Measurements from ENCODE around the gene C1orf87. TPM values are rescaled to one million over a fixed set of nuclear protein-coding genes. Genes with fewer than 3 reads are reported as not detected.

Gene C1orf87
- total and polyA plus RNA-seq, 4 donors = not detected

GRCh38 chr1:60069691-60070090 lies 3.9 kb downstream of the C1orf87 start:
- DNase-seq (ENCODE audit: low spot score) = no peak
- no peaks in the 10 kb centered on the region for H3K9me3 ChIP-seq (ENCODE audit: control insufficient read depth in 4 of 4, low read length in 3 of 4)
- peaks cover under 1 to 13% (median 5%) of the 10 kb centered on the region in 4 donors for H3K27me3 ChIP-seq (ENCODE audit: control insufficient read depth in 4 of 4, insufficient read depth in 4 of 4, low read length in 3 of 4)
- H3K36me3 ChIP-seq (ENCODE audit: control insufficient read depth in 4 of 4, insufficient read depth in 3 of 4, low read depth in 1 of 4, low read length in 3 of 4) = no peaks in the 10 kb centered on the region
- no peak overlapping the region for H3K27ac ChIP-seq (ENCODE audit: low read depth in 1 of 2, low read length in 2 of 2)
- no peak overlapping the region for H3K4me3 ChIP-seq (ENCODE audit: low read depth in 1 of 3, low read length in 3 of 3)
- WGBS = 94% methylated on average over 1 of the region's 1 CpG
- H3K4me1 ChIP-seq (ENCODE audit: control insufficient read depth in 4 of 4, insufficient read depth in 4 of 4, low read length in 3 of 4) = no peaks in the 10 kb centered on the region
- H3K9ac ChIP-seq (ENCODE audit: low read depth in 1 of 2, low read length in 2 of 2) = no peak overlapping the region
- no peak for TF ChIP-seq JUND (IDR thresholded peaks at IDR 0.05)
- TF ChIP-seq RAD21 (IDR thresholded peaks at IDR 0.05) = no peak
- no peak for TF ChIP-seq GABPA (IDR thresholded peaks at IDR 0.05 in 1 of 2, conservative IDR thresholded peaks at IDR 0.05 in 1 of 2)

GRCh38 chr1:60068393-60069045 lies 5.1 kb downstream of the C1orf87 start:
- H3K36me3 ChIP-seq (ENCODE audit: control insufficient read depth in 4 of 4, insufficient read depth in 3 of 4, low read depth in 1 of 4, low read length in 3 of 4) = no peaks in the 10 kb centered on the region
- TF ChIP-seq TAF1 (conservative IDR thresholded peaks at IDR 0.05) (no peak), NR2F2 (IDR thresholded peaks at IDR 0.05) (no peak), FOXA1 (IDR thresholded peaks at IDR 0.05) (no peak), EGR1 (IDR thresholded peaks at IDR 0.05; ENCODE audit: low read depth in 2 of 2) (no peak), RXRA (IDR thresholded peaks at IDR 0.05) (no peak), RAD21 (IDR thresholded peaks at IDR 0.05) (no peak), FOXA2 (IDR thresholded peaks at IDR 0.05) (no peak), YY1 (IDR thresholded peaks at IDR 0.05) (no peak), SP1 (IDR thresholded peaks at IDR 0.05) (no peak), MAX (IDR thresholded peaks at IDR 0.05) (no peak), GABPA (IDR thresholded peaks at IDR 0.05 in 1 of 2, conservative IDR thresholded peaks at IDR 0.05 in 1 of 2) (no peak), HNF4A (conservative IDR thresholded peaks at IDR 0.05) (no peak), JUND (IDR thresholded peaks at IDR 0.05) (no peak), HNF4G (IDR thresholded peaks at IDR 0.05) (no peak)
- TF ChIP-seq, protein P1, sequence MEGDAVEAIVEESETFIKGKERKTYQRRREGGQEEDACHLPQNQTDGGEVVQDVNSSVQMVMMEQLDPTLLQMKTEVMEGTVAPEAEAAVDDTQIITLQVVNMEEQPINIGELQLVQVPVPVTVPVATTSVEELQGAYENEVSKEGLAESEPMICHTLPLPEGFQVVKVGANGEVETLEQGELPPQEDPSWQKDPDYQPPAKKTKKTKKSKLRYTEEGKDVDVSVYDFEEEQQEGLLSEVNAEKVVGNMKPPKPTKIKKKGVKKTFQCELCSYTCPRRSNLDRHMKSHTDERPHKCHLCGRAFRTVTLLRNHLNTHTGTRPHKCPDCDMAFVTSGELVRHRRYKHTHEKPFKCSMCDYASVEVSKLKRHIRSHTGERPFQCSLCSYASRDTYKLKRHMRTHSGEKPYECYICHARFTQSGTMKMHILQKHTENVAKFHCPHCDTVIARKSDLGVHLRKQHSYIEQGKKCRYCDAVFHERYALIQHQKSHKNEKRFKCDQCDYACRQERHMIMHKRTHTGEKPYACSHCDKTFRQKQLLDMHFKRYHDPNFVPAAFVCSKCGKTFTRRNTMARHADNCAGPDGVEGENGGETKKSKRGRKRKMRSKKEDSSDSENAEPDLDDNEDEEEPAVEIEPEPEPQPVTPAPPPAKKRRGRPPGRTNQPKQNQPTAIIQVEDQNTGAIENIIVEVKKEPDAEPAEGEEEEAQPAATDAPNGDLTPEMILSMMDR (IDR thresholded peaks at IDR 0.05; ENCODE audit: low read depth, low read length, missing input control) = no peak
- TF ChIP-seq, protein P2, sequence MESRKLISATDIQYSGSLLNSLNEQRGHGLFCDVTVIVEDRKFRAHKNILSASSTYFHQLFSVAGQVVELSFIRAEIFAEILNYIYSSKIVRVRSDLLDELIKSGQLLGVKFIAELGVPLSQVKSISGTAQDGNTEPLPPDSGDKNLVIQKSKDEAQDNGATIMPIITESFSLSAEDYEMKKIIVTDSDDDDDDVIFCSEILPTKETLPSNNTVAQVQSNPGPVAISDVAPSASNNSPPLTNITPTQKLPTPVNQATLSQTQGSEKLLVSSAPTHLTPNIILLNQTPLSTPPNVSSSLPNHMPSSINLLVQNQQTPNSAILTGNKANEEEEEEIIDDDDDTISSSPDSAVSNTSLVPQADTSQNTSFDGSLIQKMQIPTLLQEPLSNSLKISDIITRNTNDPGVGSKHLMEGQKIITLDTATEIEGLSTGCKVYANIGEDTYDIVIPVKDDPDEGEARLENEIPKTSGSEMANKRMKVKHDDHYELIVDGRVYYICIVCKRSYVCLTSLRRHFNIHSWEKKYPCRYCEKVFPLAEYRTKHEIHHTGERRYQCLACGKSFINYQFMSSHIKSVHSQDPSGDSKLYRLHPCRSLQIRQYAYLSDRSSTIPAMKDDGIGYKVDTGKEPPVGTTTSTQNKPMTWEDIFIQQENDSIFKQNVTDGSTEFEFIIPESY (IDR thresholded peaks at IDR 0.05) = no peak
- TF ChIP-seq, protein P3, sequence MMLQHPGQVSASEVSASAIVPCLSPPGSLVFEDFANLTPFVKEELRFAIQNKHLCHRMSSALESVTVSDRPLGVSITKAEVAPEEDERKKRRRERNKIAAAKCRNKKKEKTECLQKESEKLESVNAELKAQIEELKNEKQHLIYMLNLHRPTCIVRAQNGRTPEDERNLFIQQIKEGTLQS (IDR thresholded peaks at IDR 0.05) = no peak
- TF ChIP-seq, protein P4, sequence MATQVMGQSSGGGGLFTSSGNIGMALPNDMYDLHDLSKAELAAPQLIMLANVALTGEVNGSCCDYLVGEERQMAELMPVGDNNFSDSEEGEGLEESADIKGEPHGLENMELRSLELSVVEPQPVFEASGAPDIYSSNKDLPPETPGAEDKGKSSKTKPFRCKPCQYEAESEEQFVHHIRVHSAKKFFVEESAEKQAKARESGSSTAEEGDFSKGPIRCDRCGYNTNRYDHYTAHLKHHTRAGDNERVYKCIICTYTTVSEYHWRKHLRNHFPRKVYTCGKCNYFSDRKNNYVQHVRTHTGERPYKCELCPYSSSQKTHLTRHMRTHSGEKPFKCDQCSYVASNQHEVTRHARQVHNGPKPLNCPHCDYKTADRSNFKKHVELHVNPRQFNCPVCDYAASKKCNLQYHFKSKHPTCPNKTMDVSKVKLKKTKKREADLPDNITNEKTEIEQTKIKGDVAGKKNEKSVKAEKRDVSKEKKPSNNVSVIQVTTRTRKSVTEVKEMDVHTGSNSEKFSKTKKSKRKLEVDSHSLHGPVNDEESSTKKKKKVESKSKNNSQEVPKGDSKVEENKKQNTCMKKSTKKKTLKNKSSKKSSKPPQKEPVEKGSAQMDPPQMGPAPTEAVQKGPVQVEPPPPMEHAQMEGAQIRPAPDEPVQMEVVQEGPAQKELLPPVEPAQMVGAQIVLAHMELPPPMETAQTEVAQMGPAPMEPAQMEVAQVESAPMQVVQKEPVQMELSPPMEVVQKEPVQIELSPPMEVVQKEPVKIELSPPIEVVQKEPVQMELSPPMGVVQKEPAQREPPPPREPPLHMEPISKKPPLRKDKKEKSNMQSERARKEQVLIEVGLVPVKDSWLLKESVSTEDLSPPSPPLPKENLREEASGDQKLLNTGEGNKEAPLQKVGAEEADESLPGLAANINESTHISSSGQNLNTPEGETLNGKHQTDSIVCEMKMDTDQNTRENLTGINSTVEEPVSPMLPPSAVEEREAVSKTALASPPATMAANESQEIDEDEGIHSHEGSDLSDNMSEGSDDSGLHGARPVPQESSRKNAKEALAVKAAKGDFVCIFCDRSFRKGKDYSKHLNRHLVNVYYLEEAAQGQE (IDR thresholded peaks at IDR 0.05) = no peak
- peaks cover 0 to 8% (median 2%) of the 10 kb centered on the region in 4 donors for H3K27me3 ChIP-seq (ENCODE audit: control insufficient read depth in 4 of 4, insufficient read depth in 4 of 4, low read length in 3 of 4)
- 72% methylated on average over 1 of the region's 1 CpG for WGBS
- H3K27ac ChIP-seq (ENCODE audit: low read depth in 1 of 2, low read length in 2 of 2) = no peak overlapping the region
- no peaks in the 10 kb centered on the region for H3K9me3 ChIP-seq (ENCODE audit: control insufficient read depth in 4 of 4, low read length in 3 of 4)
- DNase-seq (ENCODE audit: low spot score) = no peak
- no peak overlapping the region for H3K9ac ChIP-seq (ENCODE audit: low read depth in 1 of 2, low read length in 2 of 2)
- H3K4me1 ChIP-seq (ENCODE audit: control insufficient read depth in 4 of 4, insufficient read depth in 4 of 4, low read length in 3 of 4) = no peaks in the 10 kb centered on the region
- no peak overlapping the region for H3K4me3 ChIP-seq (ENCODE audit: low read depth in 1 of 3, low read length in 3 of 3)
